ENCODE results near the gene PRKN.

The PRKN gene

DNA sequence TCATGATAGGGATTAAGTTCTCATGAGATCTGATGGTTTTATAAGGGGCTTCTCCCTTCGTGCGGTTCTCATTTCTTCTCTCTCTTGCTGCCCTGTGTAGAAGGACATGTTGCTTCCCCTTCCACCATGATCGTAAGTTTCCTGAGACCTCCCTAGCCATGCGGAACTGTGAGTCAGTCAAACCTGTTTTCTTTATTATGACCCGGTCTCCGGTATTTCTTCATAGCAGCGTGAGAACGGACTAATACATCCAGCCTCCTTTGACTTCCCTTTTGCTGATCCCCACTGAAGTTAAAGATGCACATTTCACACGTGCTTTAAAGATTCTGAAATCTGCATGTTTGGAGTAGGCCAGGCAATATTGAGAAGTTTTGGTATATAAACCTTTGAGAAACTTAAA, 543.1 kb downstream of the PRKN start:
- DNase-seq (ENCODE audit: low read depth): no peak

GRCh38 chr6:162181741-162182401, 545.7 kb downstream of the PRKN start:
- DNase-seq (ENCODE audit: low read depth): no peak

DNA sequence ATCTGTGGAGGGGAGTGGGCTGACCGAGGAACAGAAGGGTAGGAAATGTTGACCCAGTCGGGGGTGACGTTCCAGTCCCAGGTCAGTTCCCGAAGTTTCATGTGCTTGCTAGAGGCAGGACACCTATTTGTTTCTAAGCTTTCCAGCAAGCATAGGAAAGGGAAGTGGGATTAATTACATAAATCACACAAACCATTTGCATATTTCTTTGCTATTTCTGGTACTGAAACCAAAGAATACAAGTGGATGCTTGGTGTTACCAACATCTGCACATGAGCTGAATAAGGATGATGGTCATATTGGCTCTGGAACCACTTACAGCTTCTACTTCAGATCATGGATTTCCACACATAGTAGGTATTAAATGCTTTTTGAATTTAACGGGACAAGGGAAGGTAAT, 546.5 kb downstream of the PRKN start:
- DNase-seq (ENCODE audit: low read depth): no peak

- no peak for DNase-seq (ENCODE audit: low read depth)
These were observed 548.2 kb downstream of the PRKN start for GRCh38 chr6:162179196-162179951.

GRCh38 chr6:162178666-162179065, 548.9 kb downstream of the PRKN start:
- DNase-seq (ENCODE audit: low read depth): no peak

GRCh38 chr6:162178266-162178665, 549.3 kb downstream of the PRKN start:
- no peak for DNase-seq (ENCODE audit: low read depth)

DNA sequence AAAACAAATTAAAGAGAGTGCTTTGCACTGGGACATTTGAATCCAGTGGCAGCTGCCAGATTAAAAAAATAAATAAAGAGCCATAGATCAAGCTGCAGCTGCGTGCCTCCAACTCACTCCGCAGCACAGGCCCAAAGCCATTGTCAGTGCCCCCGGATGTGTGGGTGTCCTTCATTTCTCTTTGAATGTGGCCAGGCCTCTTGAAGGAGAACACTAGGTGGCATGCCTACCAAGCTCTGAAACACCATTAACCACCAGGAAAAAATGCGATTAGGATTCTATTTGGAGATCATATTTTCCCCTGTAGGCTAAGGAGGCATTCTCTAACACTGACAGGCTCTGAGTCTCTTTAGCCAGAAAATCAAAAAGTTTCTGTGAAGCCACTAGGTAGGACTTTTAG, 549.8 kb downstream of the PRKN start:
- no peak for DNase-seq (ENCODE audit: low read depth)

GRCh38 chr6:162173466-162173865, 554.1 kb downstream of the PRKN start:
- DNase-seq (ENCODE audit: low read depth): no peak

DNA sequence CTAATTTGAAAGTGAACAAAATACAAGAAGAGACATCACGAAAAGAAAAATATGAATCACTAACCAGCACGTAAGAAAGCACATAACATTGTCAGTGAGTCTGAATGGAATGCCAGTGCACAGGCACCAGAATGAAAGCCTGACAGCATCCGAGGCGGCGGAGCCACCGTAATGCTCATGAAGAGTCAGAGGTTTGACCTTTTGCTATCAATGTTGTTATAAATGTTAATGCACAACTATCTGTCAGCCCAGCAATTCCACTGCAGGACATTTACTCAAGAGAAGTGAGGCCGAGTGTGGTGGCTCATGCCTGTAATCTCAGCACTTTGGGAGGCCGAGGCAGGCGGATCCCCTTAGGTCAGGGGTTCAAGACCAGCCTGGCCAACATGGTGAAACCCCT, 562.1 kb downstream of the PRKN start:
- DNase-seq (ENCODE audit: low read depth): no peak

DNA sequence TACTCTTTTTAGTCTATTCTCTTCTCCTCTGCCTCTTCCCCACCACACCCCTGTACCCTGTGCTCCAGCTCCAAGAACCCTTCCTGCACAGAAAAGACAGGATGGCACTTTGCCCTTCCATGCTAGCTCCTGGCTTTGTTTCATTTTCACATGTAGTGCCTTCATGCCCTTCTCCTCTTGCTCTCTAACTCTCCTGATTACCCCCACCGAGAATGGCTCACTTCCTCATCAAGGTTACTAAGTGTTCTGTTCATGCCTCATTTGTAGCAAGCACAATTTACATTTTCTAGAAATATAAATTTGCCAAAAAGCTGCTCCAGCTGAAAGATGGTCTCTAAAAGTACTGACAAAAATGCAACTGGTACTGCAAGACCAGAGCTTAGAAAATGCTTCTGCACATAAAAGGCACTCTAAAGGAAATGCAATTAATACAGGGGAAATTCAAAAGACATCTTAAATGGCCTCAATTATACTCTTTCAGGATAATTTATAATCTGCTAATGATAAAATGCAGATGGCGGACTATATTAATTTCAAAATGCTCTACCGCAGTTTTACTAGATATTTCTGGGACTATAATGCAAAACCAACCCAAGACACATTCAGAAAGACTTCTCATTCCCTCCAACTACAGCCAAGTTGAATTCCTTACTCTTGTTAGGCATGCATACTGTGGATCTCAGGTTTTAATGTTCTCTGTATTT, 570.2 kb downstream of the PRKN start:
- no peak for DNase-seq (ENCODE audit: low read depth)

DNA sequence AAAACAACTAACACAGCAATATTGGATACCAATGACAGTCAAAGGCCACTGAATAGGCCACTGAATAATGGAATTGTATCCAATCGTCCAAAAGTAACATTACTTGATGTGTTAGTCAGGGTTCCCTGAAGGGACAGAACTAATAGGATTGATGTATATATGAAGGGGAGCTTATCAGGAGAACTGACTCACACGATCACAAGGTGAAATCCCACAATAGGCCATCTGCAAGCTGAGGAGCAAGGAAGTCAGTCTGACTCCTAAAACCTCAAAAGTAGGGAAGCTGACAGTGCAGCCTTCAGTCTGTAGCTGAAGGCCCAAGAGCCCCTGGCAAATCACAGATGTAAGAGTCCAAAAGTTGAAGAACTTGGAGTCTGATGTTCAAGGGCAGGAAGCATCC, 571.4 kb downstream of the PRKN start:
- no peak for DNase-seq (ENCODE audit: low read depth)

DNA sequence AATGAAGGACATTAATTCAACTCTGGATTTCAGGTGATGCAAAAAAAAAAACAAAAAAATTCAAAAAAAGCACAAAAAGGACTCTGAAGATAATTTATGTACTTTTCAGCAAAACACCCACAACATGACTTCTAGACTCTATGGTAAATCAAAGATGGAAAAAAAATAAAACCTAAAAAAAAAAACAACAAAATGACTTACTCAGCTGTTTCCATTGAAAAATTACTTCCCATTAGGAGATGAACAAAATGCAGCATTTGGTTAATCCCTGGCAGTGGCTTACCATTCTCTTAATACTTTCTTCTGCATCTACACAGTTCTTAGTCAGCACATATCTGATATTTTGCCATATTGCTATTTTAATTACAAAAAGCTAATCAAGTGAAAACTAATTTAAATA, 572.6 kb downstream of the PRKN start:
- no peak for DNase-seq (ENCODE audit: low read depth)

DNA sequence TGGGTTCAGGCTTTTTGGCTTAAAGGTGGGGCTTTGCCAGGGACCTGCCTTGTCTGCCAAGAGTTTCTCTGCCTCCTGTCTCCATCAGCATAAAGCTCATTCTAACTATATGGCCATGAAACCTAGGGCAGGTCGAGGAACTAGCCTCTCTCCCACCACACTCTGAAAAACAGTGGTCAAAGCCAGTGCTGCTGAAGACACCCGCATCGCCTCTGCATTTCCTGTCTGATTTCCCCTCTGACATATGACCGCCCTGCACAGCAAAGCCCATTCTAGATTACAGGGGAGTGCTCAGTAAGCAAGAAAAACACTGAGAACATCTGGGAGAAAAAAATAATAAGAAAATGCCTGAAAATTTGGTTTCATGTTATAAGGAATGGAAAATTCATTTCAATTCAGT, 573.6 kb downstream of the PRKN start:
- no peak for DNase-seq (ENCODE audit: low read depth)

DNA sequence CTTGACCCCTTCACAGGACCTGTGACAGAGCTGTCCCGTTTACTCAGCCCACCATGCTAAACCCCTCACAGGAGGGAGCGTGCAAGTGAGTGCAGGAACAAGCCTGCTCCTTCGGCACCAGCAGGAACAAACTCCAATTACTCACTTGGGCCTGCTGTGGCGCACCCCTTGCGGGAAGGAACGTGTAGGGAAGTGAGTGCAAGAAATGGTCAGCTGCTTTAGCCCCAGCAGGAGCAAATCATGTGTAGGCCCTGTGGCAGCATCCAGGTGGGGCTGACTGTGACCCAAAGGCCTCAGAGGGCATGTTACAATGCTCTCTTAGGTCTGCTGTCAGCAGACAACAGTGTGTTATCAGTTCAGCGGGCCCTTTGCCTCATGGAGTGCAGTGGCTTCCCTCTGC, 574.4 kb downstream of the PRKN start:
- no peak for DNase-seq (ENCODE audit: low read depth)

- DNase-seq (ENCODE audit: low read depth): no peak
These were observed 576.4 kb downstream of the PRKN start for GRCh38 chr6:162151021-162151665.

DNA sequence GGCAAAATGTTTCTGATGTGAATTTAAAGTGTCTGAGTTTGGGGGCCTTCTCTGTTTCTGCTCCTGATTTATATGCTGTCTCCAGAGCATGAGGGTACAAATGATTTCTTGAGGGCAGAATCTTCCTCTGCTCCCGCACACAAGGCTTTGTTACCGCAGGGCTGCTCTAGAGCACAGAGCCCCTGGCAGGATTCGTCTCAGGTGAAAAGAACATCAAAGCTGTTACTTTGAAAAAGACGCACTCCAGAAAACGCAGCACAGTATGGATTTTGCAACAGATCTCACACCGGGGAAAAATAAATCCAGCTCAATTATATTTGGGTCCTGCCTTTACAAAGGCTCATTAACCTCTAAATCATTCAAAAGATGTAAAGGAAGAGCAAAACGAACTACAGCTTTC, 577.3 kb downstream of the PRKN start:
- DNase-seq (ENCODE audit: low read depth): no peak

- no peak for DNase-seq (ENCODE audit: low read depth)
These were observed 577.8 kb downstream of the PRKN start for GRCh38 chr6:162149786-162150185.

DNA sequence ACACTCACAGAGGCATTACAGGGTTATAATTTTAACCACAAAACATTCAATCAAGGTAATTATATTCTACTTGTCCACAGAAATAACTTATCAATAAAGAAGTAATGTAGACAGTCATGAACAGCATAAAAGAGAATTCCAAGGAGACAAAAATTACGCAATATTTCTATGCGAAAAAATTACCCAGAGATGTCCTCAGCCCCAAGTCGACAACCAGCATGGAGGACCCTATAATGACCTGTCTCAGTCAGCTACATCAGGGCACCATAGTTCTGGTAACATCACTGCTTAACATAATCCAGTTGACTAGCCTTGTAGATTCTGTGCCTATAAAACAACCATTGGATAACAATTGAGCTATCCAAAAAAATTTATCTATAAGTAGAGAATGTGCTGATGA, 579.8 kb downstream of the PRKN start:
- no peak for DNase-seq (ENCODE audit: low read depth)

DNA sequence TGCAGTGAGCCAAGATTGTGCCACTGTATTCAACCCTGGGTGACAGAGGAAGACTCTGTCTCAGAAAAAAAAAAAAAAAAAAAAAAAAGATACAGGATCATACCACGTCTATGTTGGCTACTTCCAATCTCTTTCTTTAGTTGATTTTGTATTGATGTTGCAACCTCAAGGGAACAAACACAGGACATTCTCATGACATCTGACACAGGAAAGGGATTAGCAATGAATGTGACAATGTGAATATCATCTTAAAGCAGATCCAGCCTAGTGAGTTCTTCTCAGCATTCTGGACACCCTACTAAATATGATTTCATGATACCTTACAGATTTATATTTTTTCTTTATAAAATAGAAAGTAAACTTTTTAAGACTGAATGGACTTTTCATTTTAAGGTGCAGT, 580.3 kb downstream of the PRKN start:
- DNase-seq (ENCODE audit: low read depth): no peak

DNA sequence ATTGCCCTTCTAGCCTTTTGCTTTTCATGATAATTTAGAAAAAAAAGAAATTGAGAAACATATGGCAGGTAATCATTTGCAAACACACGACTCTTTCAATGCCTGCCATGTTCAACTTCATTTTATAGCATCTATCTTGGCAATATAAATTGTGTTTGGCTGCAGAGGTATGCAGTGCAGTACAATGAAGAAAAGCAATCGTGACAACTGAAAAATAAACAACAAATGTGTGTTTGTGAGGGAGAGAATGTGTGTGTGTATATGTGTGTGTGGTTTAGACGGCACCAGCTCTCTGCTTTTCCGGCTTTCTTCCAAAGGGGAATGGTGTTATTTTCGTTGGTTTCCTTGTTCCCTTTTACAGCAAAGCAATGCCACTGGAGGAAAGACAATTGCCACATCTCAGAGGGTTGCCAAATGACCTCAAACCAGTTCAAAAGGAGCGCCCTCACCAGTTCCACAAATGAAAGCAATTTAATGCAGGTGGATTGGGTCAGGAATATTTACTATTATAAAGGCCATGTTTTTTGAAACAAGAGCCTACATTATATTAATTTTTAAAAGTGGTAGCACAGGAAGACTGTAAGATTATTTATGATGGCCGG, 587.2 kb downstream of the PRKN start:
- DNase-seq (ENCODE audit: low read depth): no peak

GRCh38 chr6:162125659-162126058, 601.9 kb downstream of the PRKN start:
- DNase-seq (ENCODE audit: low read depth): no peak

GRCh38 chr6:162124710-162125435, 602.7 kb downstream of the PRKN start:
- no peak for DNase-seq (ENCODE audit: low read depth)
